ENCODE results near the gene CLPX.
"Not testable (repeated sequence)": the region's sequence is repeated elsewhere in the genome, so short reads cannot be mapped to it uniquely, and the experiment has no call there.

The CLPX gene

GRCh38 chr15:65204236-65204930, 19.2 kb upstream of the CLPX start:
- no peak for DNase-seq (ENCODE audit: insufficient read length)
- no peak for FAIRE-seq
- TF ChIP-seq POLR2A (IDR thresholded peaks at IDR 0.05; ENCODE audit: low read depth, low read length) (no peak), TAF1 (IDR thresholded peaks at IDR 0.05; ENCODE audit: borderline replicate concordance, low read depth, low read length) (no peak), POLR2AphosphoS5 (IDR thresholded peaks at IDR 0.05; ENCODE audit: low read depth, low read length) (no peak)

GRCh38 chr15:65201918-65202317, 16.8 kb upstream of the CLPX start:
- no peak for DNase-seq (ENCODE audit: insufficient read length)
- no peak for FAIRE-seq
- TF ChIP-seq POLR2AphosphoS5 (IDR thresholded peaks at IDR 0.05; ENCODE audit: low read depth, low read length) (no peak), TAF1 (IDR thresholded peaks at IDR 0.05; ENCODE audit: borderline replicate concordance, low read depth, low read length) (no peak), POLR2A (IDR thresholded peaks at IDR 0.05; ENCODE audit: low read depth, low read length) (no peak)

- no peak for TF ChIP-seq TAF1 (IDR thresholded peaks at IDR 0.05; ENCODE audit: borderline replicate concordance, low read depth, low read length)
- TF ChIP-seq POLR2A (IDR thresholded peaks at IDR 0.05; ENCODE audit: low read depth, low read length), result no peak
- TF ChIP-seq POLR2AphosphoS5 (IDR thresholded peaks at IDR 0.05; ENCODE audit: low read depth, low read length), result no peak
- FAIRE-seq (no peak), DNase-seq (ENCODE audit: insufficient read length) (no peak)
Observed at GRCh38 chr15:65198571-65198970, 13.4 kb upstream of the CLPX start.

- DNase-seq (ENCODE audit: insufficient read length), result no peak
- TF ChIP-seq POLR2A (IDR thresholded peaks at IDR 0.05; ENCODE audit: low read depth, low read length), result no peak
- TF ChIP-seq TAF1 (IDR thresholded peaks at IDR 0.05; ENCODE audit: borderline replicate concordance, low read depth, low read length), result no peak
- TF ChIP-seq POLR2AphosphoS5 (IDR thresholded peaks at IDR 0.05; ENCODE audit: low read depth, low read length), result no peak
- FAIRE-seq, result no peak
Observed at GRCh38 chr15:65197337-65197645, 12.1 kb upstream of the CLPX start.

- FAIRE-seq (no peak), DNase-seq (ENCODE audit: insufficient read length) (no peak)
- TF ChIP-seq POLR2A (IDR thresholded peaks at IDR 0.05; ENCODE audit: low read depth, low read length) (no peak), POLR2AphosphoS5 (IDR thresholded peaks at IDR 0.05; ENCODE audit: low read depth, low read length) (no peak), TAF1 (IDR thresholded peaks at IDR 0.05; ENCODE audit: borderline replicate concordance, low read depth, low read length) (no peak)
Observed at GRCh38 chr15:65196637-65197336, 11.6 kb upstream of the CLPX start.

GRCh38 chr15:65195548-65195923, 10.4 kb upstream of the CLPX start:
- no peak for DNase-seq (ENCODE audit: insufficient read length)
- no peak for FAIRE-seq

GRCh38 chr15:65194826-65195547, 9.8 kb upstream of the CLPX start:
- FAIRE-seq (no peak), DNase-seq (ENCODE audit: insufficient read length) (no peak)
- no peak for TF ChIP-seq TAF1 (IDR thresholded peaks at IDR 0.05; ENCODE audit: borderline replicate concordance, low read depth, low read length)
- TF ChIP-seq POLR2AphosphoS5 (IDR thresholded peaks at IDR 0.05; ENCODE audit: low read depth, low read length), result no peak
- no peak for TF ChIP-seq POLR2A (IDR thresholded peaks at IDR 0.05; ENCODE audit: low read depth, low read length)

More at GRCh38 chr15:65195548-65195923, 10.4 kb upstream of the CLPX start:
- TF ChIP-seq POLR2A (IDR thresholded peaks at IDR 0.05; ENCODE audit: low read depth, low read length) (no peak), POLR2AphosphoS5 (IDR thresholded peaks at IDR 0.05; ENCODE audit: low read depth, low read length) (no peak), TAF1 (IDR thresholded peaks at IDR 0.05; ENCODE audit: borderline replicate concordance, low read depth, low read length) (no peak)

GRCh38 chr15:65192016-65192415, 6.9 kb upstream of the CLPX start:
- FAIRE-seq (no peak), DNase-seq (ENCODE audit: insufficient read length) (no peak)
- TF ChIP-seq POLR2A (IDR thresholded peaks at IDR 0.05; ENCODE audit: low read depth, low read length), result no peak
- TF ChIP-seq POLR2AphosphoS5 (IDR thresholded peaks at IDR 0.05; ENCODE audit: low read depth, low read length), result no peak
- no peak for TF ChIP-seq TAF1 (IDR thresholded peaks at IDR 0.05; ENCODE audit: borderline replicate concordance, low read depth, low read length)

GRCh38 chr15:65189102-65189740, 4.1 kb upstream of the CLPX start:
- TF ChIP-seq TAF1 (IDR thresholded peaks at IDR 0.05; ENCODE audit: borderline replicate concordance, low read depth, low read length) (no peak), POLR2AphosphoS5 (IDR thresholded peaks at IDR 0.05; ENCODE audit: low read depth, low read length) (no peak), POLR2A (IDR thresholded peaks at IDR 0.05; ENCODE audit: low read depth, low read length) (no peak)
- DNase-seq (ENCODE audit: insufficient read length) (no peak), FAIRE-seq (no peak)

GRCh38 chr15:65188472-65188871, 3.3 kb upstream of the CLPX start:
- not testable (repeated sequence) for DNase-seq (ENCODE audit: insufficient read length); FAIRE-seq

- TF ChIP-seq POLR2A (IDR thresholded peaks at IDR 0.05; ENCODE audit: low read depth, low read length) (no peak; the same call in 1 of the 2 replicates), TAF1 (IDR thresholded peaks at IDR 0.05; ENCODE audit: borderline replicate concordance, low read depth, low read length) (0 out of 2 replicates have a peak, but pooled peaks have one; percentile 21), POLR2AphosphoS5 (IDR thresholded peaks at IDR 0.05; ENCODE audit: low read depth, low read length) (no peak)
- FAIRE-seq (peak; percentile 21), DNase-seq (ENCODE audit: insufficient read length) (no peak)
Observed at GRCh38 chr15:65184305-65184867, 756 bp downstream of the CLPX start.

Data from GM12892 (cell line).